Parathyroid adenoma (tissue), 2 donors: ENCODE measurements around the gene SPN.
"Not testable (repeated sequence)": the region's sequence is repeated elsewhere in the genome, so short reads cannot be mapped to it uniquely, and the experiment has no call there.

Experiments
- H2AFZ ChIP-seq: fragments of 300-600 bp; sonication (generic); one replicate; pipeline ENCODE4 v1.7.0; 2017; ENCODE audit warnings: antibody characterized with exemption, mild to moderate bottlenecking
- H3K27ac ChIP-seq: fragments of 300-600 bp; sonication (generic); one replicate; pipeline ENCODE4 v1.7.0; 2017
- H3K27me3 ChIP-seq: fragments of 300-600 bp; sonication (generic); one replicate; pipeline ENCODE4 v1.7.0; 2017; ENCODE audit warnings: low read length; ENCODE audit not compliant: control insufficient read depth, insufficient read depth
- H3K36me3 ChIP-seq: fragments of 300-600 bp; sonication (generic); one replicate; pipeline ENCODE4 v1.7.0; 2017; ENCODE audit warnings: low read length; ENCODE audit not compliant: control insufficient read depth, insufficient read depth
- H3K4me1 ChIP-seq: fragments of 300-600 bp; sonication (generic); one replicate; pipeline ENCODE4 v1.7.0; 2017; ENCODE audit warnings: control low read depth
- H3K4me2 ChIP-seq: fragments of 300-600 bp; sonication (generic); one replicate; pipeline ENCODE4 v1.7.0; 2017; ENCODE audit warnings: low read length
- H3K4me3 ChIP-seq: fragments of 300-600 bp; sonication (generic); one replicate; pipeline ENCODE4 v1.7.0; 2017; ENCODE audit warnings: low read depth, low read length
- H3K79me2 ChIP-seq: fragments of 300-600 bp; sonication (generic); one replicate; pipeline ENCODE4 v1.7.0; 2017; ENCODE audit warnings: control low read depth
- H3K9ac ChIP-seq: fragments of 300-600 bp; sonication (generic); one replicate; pipeline ENCODE4 v1.7.0; 2017; ENCODE audit warnings: mild to moderate bottlenecking
- H3K9me3 ChIP-seq: fragments of 300-600 bp; sonication (generic); one replicate; pipeline ENCODE4 v1.7.0; 2017; ENCODE audit warnings: low read length; ENCODE audit not compliant: control insufficient read depth
- TF ChIP-seq, protein P1 (sequence below): fragments of 300-600 bp; sonication (generic); IDR thresholded peaks from one replicate; pipeline ENCODE4 v1.7.0; 2017; ENCODE audit warnings: antibody characterized with exemption, mild to moderate bottlenecking
- donor health status: primary hyperparathyroidism.

SPN gene

DNA sequence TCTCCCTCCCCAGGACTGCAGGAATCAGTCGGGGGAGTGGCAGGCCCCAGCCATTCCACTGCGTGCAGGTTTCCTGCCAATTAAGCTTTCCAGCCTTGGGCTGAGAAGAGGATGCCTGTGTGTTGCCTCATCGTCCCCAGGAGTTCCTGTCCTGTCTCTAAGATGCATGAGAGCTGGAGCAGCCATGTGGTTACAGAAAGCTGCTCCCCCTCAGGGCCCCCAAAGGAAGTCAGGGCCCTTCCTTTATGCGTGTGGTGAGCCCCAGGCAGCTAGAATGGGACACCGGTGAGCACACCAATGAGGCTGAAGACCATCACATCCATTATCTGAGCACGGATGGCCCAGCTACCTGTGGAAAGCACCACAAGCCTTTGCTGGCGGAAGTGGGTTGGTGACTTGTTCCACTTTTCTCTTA, 35.4 kb upstream of the SPN start:
- not testable (repeated sequence) for H3K27ac ChIP-seq, H3K4me3 ChIP-seq, H3K36me3 ChIP-seq, H2AFZ ChIP-seq, H3K27me3 ChIP-seq, H3K9me3 ChIP-seq, H3K79me2 ChIP-seq, H3K4me1 ChIP-seq, H3K4me2 ChIP-seq, H3K9ac ChIP-seq

DNA sequence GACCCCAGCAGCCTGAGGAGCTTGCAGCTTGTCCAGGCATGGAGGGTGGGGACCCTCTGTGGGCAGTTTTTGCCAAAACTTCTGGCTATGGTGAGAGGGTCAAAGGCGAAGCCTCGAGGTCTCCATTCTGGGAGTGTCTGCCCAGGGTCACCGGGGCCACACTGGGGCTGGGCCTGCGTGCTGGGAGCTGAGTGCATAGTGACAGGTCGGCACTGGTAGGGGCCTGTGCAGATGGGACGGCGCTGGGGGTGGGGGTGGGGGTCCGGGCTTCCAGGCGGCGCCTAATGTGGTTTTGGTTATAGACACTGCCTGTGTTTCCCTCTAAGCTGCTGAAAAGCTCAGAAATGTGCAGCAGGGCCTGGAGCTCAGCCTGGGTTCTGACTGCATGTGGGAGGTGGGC, 34.3 kb upstream of the SPN start:
- H3K4me1 ChIP-seq, H3K27ac ChIP-seq, H3K4me2 ChIP-seq, H3K79me2 ChIP-seq, H3K9me3 ChIP-seq, H3K27me3 ChIP-seq, H2AFZ ChIP-seq, H3K36me3 ChIP-seq, H3K4me3 ChIP-seq, H3K9ac ChIP-seq: not testable (repeated sequence)

DNA sequence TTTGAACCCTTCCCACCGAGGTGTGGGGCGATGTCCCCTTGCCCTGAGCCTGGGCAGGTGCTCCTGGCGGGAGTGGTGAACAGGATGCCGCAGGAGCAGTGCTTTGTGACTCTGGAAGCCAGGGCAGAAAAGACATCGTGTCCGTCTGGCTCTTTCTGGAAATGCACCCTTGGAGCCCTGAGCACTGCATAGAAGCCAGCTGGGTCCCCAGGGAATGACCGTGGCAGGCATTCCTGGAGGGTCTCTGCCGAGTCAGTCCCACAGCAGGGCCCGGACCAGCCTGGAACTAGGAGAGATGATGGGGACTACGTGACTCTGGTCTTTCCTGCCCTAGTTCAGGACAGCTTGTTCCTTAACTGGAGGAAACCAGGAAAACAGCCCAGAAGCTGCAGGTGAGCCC, 33.7 kb upstream of the SPN start:
- H3K9me3 ChIP-seq, H3K27me3 ChIP-seq, H2AFZ ChIP-seq, H3K27ac ChIP-seq, H3K4me2 ChIP-seq, H3K4me1 ChIP-seq, H3K36me3 ChIP-seq, H3K4me3 ChIP-seq, H3K79me2 ChIP-seq, H3K9ac ChIP-seq: not testable (repeated sequence)

DNA sequence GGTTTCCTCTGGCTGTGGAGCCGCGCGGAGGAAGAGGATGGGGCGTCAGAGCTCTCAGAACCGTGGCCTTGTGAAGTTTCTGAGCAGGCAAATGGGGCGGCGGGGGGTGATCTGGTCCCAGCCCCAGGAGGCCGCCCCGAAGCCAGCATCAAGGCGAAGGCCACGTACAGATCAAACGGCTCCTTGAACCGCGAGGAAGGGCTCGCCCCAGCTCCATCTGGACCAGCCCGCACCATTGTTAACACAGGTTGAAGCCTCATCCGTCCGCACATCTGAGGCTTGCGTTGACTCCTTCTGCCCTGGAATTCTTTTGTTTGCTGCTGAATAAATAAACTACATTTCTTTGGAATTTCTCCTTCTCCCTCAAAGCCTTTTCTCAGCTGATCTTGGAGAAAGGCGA, 31.4 kb upstream of the SPN start:
- not testable (repeated sequence) for H3K9me3 ChIP-seq, H3K4me3 ChIP-seq, H3K36me3 ChIP-seq

DNA sequence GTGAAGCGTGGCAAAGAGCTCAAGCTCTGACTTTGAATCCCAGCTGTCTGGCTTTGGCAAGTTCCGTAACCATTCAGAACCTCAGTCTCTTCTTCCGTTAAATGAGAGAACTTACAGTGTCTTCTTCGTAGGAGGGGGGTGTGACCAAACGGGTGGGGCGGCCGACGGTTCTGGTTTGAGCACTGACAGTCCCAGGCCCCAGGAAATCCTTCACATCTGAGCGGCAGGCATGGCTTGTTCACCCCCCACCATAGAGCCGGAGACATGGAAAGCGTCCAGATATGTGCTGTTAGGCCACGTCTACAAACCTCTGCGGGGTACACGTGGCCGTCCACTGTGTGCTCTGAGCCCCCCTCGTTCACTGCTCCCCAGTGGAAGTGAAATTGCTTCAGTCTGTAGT, 27.1 kb upstream of the SPN start:
- not testable (repeated sequence) for H3K4me2 ChIP-seq, H3K4me3 ChIP-seq, H2AFZ ChIP-seq, H3K36me3 ChIP-seq, H3K79me2 ChIP-seq, H3K27me3 ChIP-seq, H3K9ac ChIP-seq, H3K9me3 ChIP-seq, H3K4me1 ChIP-seq, H3K27ac ChIP-seq

More for the DNA sequence above, 31.4 kb upstream of the SPN start:
- not testable (repeated sequence) for H3K4me2 ChIP-seq, H2AFZ ChIP-seq, H3K9ac ChIP-seq, H3K4me1 ChIP-seq, H3K27ac ChIP-seq, H3K79me2 ChIP-seq, H3K27me3 ChIP-seq

DNA sequence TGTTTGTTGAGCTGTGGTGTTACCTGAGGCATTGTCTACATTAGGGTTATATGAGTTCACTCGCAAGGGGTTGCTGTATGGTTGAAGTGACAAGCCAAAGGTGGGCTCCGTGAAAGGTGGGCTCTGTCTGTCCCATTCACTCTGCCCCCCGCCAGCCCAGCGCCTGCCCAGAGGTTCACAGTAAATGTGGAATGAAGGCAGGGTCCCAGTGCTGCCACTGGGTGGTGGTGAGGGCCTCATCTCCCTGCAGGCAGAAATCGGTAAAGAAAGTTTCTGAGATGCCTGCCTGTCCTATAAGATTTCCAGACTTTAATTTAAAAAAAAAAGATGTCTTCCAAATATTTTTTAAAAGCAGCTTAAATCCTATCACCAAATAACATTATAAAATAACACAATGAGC, 26.7 kb upstream of the SPN start:
- not testable (repeated sequence) for H3K4me3 ChIP-seq, H3K4me1 ChIP-seq, H2AFZ ChIP-seq, H3K9me3 ChIP-seq, H3K79me2 ChIP-seq, H3K9ac ChIP-seq, H3K27ac ChIP-seq, H3K4me2 ChIP-seq, H3K36me3 ChIP-seq, H3K27me3 ChIP-seq

- not testable (repeated sequence) for H3K4me3 ChIP-seq, H2AFZ ChIP-seq, H3K27me3 ChIP-seq, H3K9ac ChIP-seq, H3K9me3 ChIP-seq, H3K27ac ChIP-seq, H3K4me1 ChIP-seq, H3K36me3 ChIP-seq, H3K4me2 ChIP-seq, H3K79me2 ChIP-seq
These were observed 24.3 kb upstream of the SPN start for GRCh38 chr16:29638751-29639150.

- no peak overlapping the region for H2AFZ ChIP-seq
- H3K27ac ChIP-seq, result no peak overlapping the region
- H3K27me3 ChIP-seq, result no peaks in the 10 kb centered on the region
- no peaks in the 10 kb centered on the region for H3K36me3 ChIP-seq
- no peak overlapping the region for H3K4me3 ChIP-seq
- TF ChIP-seq, protein P1, sequence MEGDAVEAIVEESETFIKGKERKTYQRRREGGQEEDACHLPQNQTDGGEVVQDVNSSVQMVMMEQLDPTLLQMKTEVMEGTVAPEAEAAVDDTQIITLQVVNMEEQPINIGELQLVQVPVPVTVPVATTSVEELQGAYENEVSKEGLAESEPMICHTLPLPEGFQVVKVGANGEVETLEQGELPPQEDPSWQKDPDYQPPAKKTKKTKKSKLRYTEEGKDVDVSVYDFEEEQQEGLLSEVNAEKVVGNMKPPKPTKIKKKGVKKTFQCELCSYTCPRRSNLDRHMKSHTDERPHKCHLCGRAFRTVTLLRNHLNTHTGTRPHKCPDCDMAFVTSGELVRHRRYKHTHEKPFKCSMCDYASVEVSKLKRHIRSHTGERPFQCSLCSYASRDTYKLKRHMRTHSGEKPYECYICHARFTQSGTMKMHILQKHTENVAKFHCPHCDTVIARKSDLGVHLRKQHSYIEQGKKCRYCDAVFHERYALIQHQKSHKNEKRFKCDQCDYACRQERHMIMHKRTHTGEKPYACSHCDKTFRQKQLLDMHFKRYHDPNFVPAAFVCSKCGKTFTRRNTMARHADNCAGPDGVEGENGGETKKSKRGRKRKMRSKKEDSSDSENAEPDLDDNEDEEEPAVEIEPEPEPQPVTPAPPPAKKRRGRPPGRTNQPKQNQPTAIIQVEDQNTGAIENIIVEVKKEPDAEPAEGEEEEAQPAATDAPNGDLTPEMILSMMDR, result no peak
- H3K9ac ChIP-seq, result no peak overlapping the region
- no peaks in the 10 kb centered on the region for H3K9me3 ChIP-seq
- H3K79me2 ChIP-seq, result no peaks in the 10 kb centered on the region
- no peaks in the 10 kb centered on the region for H3K4me1 ChIP-seq
- H3K4me2 ChIP-seq, result no peak overlapping the region
These were observed 21.5 kb upstream of the SPN start for GRCh38 chr16:29641561-29641960.
